T follicular helper cell (primary cell): ENCODE data around the gene TNS3.

Experiments used
- DNase-seq: peaks from one replicate; pipeline ENCODE4 v3.0.0-alpha.2; 2020; ENCODE audit warnings: low read depth

Gene TNS3

DNA sequence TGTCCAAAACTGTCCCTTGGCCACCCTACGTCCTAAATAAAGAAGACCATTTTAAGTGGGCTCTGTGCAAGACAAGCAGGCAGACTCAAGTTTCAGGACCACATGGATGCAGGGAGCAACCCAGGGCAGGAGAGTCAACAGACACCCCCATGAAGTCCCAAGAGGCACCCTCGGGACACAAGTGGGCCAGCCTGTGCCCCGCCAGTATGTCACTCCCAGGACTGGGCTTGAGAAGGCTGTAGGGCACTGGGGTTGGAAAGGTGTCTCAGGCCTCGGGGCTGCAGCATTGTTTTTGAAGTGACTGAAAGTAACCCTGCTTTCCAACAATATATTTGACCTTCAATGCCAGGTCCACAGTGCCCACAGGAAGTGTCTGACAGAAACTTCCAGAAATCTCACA lies 157.4 kb downstream of the TNS3 start:
- DNase-seq = no peak

GRCh38 chr7:47423196-47423595 lies 158.7 kb downstream of the TNS3 start:
- no peak for DNase-seq

DNA sequence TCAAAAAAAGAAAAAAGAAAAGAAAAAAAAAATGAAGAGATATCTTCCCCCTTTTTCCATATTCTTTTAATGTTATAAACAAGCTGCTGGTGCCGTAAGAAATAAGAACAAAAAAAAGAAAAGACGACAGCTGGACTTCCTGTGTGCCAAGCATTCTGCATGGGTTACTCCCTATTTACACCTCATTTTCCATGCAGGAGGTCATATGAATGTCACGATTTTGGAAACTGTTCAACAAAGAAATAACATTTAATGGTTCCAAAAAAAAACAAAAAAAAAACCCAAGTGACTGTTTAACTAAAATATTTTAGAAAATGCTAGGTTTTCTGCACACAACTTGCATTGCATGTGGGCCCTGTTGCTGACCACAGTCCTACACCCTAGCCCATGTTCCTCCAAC lies 159.3 kb downstream of the TNS3 start:
- DNase-seq = no peak

DNA sequence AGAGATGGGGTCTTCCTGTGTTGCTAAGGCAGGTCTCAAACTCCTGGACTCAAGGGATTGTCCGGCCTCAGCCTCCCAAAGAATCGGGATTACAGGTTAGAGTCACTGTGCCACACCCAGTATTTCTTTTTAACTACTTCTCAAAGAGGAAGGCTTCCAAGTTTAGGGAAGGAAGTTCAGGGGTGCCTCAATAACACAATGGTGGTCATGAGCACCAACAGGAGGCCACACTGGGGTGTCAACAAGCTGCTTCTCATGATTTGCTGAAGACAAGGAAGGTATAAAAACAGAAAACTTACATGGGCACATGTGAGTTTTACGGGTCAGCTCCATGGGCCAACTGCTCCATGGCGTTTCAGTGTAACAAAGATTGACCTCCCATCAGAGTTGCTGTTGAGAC lies 160.5 kb downstream of the TNS3 start:
- DNase-seq = no peak

DNA sequence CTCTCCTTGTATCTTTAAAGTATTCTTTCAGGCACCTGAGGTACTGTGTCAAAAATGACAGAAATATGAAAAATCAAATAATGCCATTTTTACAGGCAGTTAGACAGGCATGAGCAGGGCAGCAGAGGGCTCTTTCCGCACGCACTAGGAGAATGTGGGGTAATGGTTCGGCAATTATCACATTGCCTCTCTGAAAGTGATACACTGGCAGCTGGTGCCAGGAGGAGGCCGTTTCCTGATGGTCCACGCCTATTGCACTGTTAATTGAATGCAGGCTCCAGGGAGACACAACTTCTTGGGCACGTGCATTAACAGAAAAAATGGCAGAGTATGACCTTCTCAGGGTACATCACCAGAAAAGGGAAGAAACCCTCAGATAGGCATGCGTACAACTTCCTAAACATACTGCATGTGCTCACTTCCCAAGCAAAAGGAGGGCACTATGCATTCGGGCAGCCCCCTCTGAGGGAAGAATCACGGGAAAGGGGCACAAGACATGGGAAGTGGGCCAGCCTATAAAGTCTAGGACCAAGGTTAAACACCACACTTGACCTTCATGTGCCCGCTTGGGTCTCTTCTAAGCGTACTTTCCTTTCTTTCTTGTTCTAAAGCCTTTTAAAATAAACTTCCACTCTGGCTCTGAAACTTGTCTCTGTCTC lies 161.7 kb downstream of the TNS3 start:
- no peak for DNase-seq

GRCh38 chr7:47419471-47419870 lies 162.4 kb downstream of the TNS3 start:
- no peak for DNase-seq

DNA sequence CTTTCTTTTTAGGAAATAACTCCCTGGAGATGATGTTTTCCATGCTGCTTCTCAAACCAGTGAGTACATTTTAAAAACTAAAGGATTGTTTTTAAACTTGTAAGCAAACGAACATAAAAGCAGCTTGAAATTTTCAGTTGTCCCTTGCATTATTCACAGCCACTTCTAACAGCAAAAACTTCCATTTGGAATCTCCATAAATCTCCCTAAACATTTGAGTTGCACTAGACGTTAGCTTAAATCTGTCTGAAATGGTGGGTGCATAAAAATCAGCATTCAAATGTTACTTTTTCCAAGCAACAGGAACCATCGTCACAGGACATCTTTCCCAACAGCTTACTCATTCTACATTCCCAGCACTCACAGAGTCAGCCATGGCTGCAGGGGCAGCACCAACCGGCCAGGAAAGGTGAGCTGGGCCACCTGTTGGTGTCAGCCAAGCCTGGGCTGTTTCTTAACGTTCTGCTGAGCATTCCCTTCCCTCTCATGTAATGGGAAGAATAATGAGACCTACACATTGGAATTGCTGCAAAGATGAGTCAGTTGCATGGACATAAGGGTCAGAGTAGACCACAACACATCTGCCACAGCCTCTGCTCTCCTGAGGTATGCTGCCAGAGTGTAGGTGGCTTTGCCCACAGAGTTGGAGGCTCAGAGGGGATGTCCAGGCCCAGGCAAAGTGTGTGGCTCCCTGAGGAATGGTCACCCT lies 163.2 kb downstream of the TNS3 start:
- DNase-seq = no peak

- no peak for DNase-seq
Observed at GRCh38 chr7:47416492-47417480, 165.1 kb downstream of the TNS3 start.

DNA sequence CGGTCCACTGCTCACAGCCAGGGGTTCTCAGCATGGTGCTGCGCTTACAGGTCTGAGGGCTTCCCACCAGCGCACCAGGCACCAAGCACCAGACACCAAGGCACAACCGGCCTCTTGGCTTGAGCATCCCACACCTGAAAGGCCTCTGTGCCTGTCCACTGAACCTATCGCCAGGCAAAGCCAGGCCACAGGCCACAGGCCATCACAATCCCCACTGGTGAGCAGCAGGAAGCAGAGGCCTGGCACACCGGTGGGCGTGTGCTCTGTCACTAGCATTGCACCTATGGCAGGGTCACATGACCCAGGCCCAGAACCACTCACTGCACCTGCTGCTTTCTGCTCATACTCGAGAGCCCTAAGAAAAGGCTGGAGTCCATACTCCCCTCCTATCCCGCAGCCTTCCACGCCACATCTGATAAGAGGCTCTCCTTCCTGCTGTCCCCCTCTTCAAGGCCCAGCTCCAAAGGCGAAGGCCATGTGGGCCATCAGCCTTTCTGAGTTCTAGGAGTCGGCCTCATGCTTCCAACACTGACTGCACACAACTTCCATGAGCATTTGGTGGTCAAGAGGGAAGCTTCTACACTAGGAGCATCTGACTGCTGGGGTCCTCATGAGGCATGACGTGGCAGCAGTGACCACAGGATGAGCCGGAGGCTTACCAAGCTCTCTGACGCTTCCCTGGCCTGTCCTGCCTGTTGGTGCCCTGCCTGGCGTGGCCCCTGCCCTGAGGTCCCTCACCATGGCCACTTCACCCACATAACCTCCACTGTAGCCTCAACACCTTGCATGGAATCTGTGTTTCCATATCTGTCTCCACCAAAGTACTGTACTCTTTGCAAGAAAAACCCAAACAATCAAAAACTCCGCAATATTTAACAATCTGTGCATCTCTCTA lies 166.3 kb downstream of the TNS3 start:
- DNase-seq = no peak

DNA sequence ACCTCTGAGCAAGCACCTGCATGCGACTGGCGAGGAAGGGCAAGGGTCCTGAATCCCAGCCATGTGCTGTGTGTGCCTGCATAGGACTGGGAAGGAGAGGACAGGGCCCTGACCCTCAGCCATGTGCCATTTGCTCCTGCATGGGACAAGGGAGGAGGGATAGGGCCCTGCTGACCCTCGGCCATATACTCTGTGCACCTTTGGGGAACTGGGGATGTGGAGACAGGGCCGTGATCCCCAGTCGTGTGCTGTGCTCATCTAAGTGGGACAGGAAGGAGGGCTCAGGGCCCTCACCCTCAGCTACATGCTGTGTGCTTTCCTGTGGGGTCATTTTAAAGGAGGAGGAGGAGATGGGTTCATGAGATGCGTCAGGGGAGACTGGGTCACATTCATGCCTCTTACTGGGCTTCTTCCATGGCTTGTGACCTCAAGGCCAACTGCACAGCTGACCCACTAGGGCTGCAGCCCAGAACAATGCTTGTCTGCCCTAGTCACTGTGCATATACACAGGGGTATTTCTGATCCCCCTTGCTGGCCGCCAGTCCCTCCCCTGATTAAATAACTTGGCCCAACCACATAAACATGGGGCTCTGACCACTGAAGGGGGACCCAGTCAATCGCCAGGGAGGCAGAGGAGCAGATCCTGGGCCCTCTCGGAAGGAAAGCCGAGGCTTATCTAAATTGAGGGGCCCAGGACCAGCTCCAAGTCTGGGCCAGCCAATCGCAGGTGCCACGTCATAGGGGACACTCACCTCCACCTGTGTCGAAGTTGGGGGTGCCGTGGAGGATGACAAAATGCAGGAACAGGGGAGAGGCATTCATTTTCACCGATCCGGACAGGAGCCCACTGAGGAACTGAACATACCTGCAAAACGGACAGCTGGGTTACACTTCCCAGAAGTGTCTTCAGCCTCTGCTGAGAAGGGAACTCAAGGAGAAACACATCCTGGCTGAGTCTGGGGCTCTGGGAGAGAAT lies 167.3 kb downstream of the TNS3 start:
- DNase-seq = no peak

DNA sequence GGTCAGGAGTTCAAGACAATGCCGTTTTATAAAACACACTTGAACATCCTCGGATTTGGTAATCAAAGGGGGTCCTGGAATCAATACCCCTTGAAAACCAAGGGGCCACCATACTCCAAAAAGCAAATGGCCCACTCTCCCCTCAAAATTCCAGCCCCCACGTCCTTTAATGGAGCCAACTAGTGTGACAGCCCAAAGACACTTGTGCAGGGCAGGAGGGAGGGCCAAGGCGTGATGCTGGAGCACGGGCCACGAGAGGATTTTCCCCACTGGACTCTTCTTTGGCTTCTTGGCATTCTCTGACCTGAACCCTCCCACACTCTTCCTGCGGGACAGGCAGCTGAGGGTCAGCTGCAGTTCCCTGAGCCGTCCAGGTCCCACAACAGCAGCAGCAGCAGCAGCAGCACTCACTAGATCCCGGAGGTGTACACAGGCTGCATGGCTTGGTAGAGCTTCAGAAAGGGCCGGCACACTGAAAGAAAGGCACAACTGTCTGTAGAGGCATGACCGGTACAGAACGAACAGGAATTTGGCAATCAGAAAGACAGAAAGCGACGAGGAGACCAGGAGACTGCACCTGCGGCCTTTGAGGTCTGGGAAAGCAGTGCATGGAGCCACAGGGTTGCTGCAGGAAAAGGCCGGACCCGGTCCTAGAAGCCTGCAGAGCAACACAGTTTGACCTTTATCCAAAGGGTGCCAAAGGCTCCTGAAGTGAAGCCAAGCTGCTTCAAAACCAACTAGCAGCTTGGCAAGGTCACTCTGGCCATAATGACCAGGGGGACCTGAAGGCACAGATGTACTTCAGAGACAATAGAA lies 168.2 kb downstream of the TNS3 start:
- no peak for DNase-seq

DNA sequence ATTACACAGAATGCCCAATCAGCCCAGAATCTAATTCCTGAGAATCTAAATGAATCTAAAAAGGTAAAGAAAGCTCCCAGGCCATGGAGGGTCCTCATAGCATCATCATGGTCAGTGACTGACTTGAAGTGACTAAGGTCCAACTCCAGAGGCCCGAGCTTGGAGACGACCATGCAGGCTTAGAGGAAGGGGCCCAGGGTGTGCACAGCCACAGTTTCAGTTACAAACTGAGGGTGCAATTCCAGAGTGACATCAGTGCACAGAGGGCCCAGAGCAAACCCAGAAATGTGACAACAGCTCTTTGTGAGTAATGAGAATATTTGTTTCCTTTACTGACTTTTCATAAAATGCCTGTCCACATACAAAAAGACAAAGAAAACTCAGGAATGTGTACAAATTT lies 170.0 kb downstream of the TNS3 start:
- DNase-seq = no peak

DNA sequence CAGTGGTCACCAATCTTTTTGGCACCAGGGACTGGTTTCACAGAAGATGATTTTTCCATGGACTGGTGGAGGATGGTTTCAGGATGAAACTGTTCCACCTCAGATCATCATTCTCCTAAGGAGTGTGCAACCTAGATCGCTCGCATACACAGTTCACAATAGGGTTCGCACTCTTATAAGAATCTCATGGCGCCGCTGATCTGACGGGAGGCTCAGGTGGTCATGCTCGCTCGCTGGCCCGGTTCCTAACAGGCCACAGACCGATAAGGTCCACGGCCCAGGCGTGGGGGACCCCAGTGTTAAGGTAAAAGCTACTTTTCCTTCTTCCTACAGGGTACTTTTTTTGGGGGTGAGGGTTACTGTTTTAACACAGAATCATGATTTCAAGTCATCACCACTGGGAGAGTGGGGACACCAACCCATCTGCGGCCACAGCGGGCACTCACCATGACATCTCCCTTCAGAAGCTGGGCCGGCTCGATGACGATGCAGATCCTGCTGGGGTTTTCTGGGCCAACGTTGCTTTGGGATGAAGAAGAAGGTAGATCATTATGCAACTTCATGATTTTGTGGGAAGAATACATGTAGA lies 170.5 kb downstream of the TNS3 start:
- no peak for DNase-seq

GRCh38 chr7:47408675-47409074 lies 173.2 kb downstream of the TNS3 start:
- no peak for DNase-seq

GRCh38 chr7:47407821-47408674 lies 173.9 kb downstream of the TNS3 start:
- DNase-seq = no peak

- no peak for DNase-seq
Observed at GRCh38 chr7:47407136-47407535, 174.8 kb downstream of the TNS3 start.

DNA sequence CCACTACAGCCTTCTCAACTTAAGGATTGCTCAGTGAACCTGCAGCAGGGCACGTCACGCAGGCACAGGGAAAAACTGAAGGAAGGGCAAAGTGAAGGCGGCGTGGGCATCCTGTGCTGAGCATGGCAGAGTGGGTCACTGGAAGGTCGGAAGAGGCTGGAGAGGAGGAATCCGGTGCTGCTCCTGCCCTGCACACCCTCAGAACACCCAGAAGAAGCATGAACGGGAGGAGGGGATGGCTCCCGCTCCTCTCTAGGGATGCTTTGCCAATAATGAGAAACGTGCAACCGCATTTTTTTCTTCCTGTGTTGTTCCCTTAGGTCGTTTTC lies 175.1 kb downstream of the TNS3 start:
- DNase-seq = no peak
